Measurements from ENCODE around the gene MYBPC1.
"Not testable (repeated sequence)": the region's sequence is repeated elsewhere in the genome, so short reads cannot be mapped to it uniquely, and the experiment has no call there.

MYBPC1 gene

DNA sequence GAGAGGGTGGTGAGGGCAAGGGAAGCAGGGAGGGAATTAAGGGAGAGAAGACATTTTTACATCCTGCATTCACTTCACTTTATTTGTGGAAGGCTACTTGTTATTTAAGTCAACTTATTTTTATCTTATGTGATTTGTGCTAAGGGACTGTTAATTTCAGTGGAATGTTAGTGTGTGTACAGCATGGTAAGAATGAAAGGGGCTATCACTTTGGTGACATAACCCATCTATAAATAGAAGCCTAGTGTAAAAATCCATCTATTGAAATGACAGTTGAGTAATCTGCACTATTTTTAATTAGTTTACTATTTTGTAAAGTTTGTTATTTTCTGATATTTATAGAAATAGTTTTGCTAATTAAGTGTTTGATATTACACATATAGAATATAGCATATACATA, 85.9 kb downstream of the MYBPC1 start:
- TF ChIP-seq, protein P1, sequence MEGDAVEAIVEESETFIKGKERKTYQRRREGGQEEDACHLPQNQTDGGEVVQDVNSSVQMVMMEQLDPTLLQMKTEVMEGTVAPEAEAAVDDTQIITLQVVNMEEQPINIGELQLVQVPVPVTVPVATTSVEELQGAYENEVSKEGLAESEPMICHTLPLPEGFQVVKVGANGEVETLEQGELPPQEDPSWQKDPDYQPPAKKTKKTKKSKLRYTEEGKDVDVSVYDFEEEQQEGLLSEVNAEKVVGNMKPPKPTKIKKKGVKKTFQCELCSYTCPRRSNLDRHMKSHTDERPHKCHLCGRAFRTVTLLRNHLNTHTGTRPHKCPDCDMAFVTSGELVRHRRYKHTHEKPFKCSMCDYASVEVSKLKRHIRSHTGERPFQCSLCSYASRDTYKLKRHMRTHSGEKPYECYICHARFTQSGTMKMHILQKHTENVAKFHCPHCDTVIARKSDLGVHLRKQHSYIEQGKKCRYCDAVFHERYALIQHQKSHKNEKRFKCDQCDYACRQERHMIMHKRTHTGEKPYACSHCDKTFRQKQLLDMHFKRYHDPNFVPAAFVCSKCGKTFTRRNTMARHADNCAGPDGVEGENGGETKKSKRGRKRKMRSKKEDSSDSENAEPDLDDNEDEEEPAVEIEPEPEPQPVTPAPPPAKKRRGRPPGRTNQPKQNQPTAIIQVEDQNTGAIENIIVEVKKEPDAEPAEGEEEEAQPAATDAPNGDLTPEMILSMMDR (conservative IDR thresholded peaks at IDR 0.05; ENCODE audit: low read length): no peak
- TF ChIP-seq EZH2phosphoT487 (IDR thresholded peaks at IDR 0.05; ENCODE audit: borderline replicate concordance): no peak
- no peaks in the 10 kb centered on the region for H4K20me1 ChIP-seq (ENCODE audit: insufficient read depth, low read length, poor library complexity, severe bottlenecking)
- no peak overlapping the region for H3K4me2 ChIP-seq (ENCODE audit: low read depth, low read length, poor library complexity, severe bottlenecking)
- H3K79me2 ChIP-seq (ENCODE audit: insufficient read depth, low read length): no peaks in the 10 kb centered on the region
- no peaks in the 10 kb centered on the region for H3K4me1 ChIP-seq (ENCODE audit: insufficient read depth, low read length, poor library complexity, severe bottlenecking)
- H3K9ac ChIP-seq (ENCODE audit: low read depth, low read length, poor library complexity, severe bottlenecking): no peak overlapping the region
- H3K9me2 ChIP-seq (replicated peaks; ENCODE audit: low read depth, low read length): no peaks in the 10 kb centered on the region
- H3F3A ChIP-seq (ENCODE audit: low read depth): no peaks in the 10 kb centered on the region
- H3K9me3 ChIP-seq (ENCODE audit: insufficient read depth, low read depth, low read length): no peaks in the 10 kb centered on the region
- no peaks in the 10 kb centered on the region for H3K36me3 ChIP-seq (ENCODE audit: insufficient read depth, low read length)
- H3K4me3 ChIP-seq (ENCODE audit: low read length, poor library complexity, severe bottlenecking): no peak overlapping the region
- no peak overlapping the region for H2AFZ ChIP-seq (ENCODE audit: low read length)
- no peaks in the 10 kb centered on the region for H3K27me3 ChIP-seq (ENCODE audit: insufficient read depth, low read length, poor library complexity, severe bottlenecking)

DNA sequence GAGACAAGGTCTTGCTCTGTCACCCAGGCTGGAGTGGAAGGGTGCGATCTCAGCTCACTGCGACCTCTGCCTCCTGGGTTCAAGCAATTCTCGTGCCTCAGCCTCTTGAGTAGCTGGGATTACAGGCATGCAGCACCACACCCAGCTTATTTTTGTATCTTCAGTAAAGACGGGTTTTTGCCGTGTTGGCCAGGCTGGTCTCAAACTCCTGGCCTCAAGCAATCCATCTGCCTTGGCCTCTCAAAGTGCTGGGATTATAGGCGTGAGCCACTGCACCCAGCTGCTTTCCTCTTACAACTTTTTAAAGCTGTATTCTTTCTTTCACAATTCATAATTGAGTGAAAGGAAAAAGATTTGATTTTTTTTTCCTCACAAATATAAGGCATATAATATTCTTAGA, 86.9 kb downstream of the MYBPC1 start:
- not testable (repeated sequence) for H3K36me3 ChIP-seq (ENCODE audit: insufficient read depth, low read length); H3K9ac ChIP-seq (ENCODE audit: low read depth, low read length, poor library complexity, severe bottlenecking); H3K27me3 ChIP-seq (ENCODE audit: insufficient read depth, low read length, poor library complexity, severe bottlenecking); H3K4me1 ChIP-seq (ENCODE audit: insufficient read depth, low read length, poor library complexity, severe bottlenecking); H3K4me3 ChIP-seq (ENCODE audit: low read length, poor library complexity, severe bottlenecking); H2AFZ ChIP-seq (ENCODE audit: low read length); H3K9me3 ChIP-seq (ENCODE audit: insufficient read depth, low read depth, low read length); H4K20me1 ChIP-seq (ENCODE audit: insufficient read depth, low read length, poor library complexity, severe bottlenecking); H3K79me2 ChIP-seq (ENCODE audit: insufficient read depth, low read length); H3K9me2 ChIP-seq (replicated peaks; ENCODE audit: low read depth, low read length); H3K4me2 ChIP-seq (ENCODE audit: low read depth, low read length, poor library complexity, severe bottlenecking); H3F3A ChIP-seq (ENCODE audit: low read depth)

DNA sequence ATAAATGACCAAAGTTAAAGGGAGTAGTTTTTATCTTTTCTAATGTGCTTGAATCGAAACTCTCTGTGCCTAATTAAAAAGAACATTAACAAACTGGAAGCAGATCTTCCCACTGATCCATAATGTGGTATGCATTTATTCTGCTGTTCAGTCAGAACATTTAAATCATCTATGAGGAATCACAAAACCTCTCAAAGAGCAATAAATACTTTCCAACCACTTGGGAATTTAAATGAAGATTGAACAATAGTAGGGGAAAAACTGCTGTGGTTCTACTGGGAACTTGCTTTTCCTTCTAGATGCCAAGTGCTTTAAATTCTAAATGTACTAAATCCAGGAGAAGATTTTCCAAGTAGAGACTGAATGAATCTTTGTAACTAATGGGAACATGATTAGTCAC, 90.3 kb downstream of the MYBPC1 start:
- H3K9me3 ChIP-seq (ENCODE audit: insufficient read depth, low read depth, low read length): no peaks in the 10 kb centered on the region
- no peak overlapping the region for H3K4me2 ChIP-seq (ENCODE audit: low read depth, low read length, poor library complexity, severe bottlenecking)
- H3F3A ChIP-seq (ENCODE audit: low read depth): no peaks in the 10 kb centered on the region
- H3K79me2 ChIP-seq (ENCODE audit: insufficient read depth, low read length): no peaks in the 10 kb centered on the region
- H3K27me3 ChIP-seq (ENCODE audit: insufficient read depth, low read length, poor library complexity, severe bottlenecking): no peaks in the 10 kb centered on the region
- H3K4me1 ChIP-seq (ENCODE audit: insufficient read depth, low read length, poor library complexity, severe bottlenecking): no peaks in the 10 kb centered on the region
- no peaks in the 10 kb centered on the region for H4K20me1 ChIP-seq (ENCODE audit: insufficient read depth, low read length, poor library complexity, severe bottlenecking)
- TF ChIP-seq EZH2phosphoT487 (IDR thresholded peaks at IDR 0.05; ENCODE audit: borderline replicate concordance): no peak
- TF ChIP-seq, protein P1 (conservative IDR thresholded peaks at IDR 0.05; ENCODE audit: low read length): no peak
- H3K4me3 ChIP-seq (ENCODE audit: low read length, poor library complexity, severe bottlenecking): no peak overlapping the region
- no peaks in the 10 kb centered on the region for H3K9me2 ChIP-seq (replicated peaks; ENCODE audit: low read depth, low read length)
- H3K36me3 ChIP-seq (ENCODE audit: insufficient read depth, low read length): no peaks in the 10 kb centered on the region
- no peak overlapping the region for H3K9ac ChIP-seq (ENCODE audit: low read depth, low read length, poor library complexity, severe bottlenecking)
- H2AFZ ChIP-seq (ENCODE audit: low read length): no peak overlapping the region

DNA sequence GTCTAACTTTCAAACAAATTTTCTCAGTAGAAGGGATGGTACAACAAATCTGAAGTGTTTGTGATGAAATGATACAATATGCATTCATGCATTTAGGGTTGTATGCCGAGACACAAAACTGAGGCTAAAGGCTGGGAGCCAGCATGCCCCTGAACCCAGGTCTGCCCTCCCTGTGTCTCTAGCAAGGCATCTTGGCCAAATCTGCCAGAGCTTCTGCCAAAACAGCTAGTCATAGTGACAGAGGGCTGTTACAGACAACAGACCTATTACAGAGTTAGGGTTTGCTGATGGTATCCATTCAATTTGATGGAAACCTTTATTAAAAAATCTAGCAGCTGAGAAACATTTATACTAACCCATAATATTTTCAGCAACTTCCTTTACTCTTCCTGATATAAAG, 91.4 kb downstream of the MYBPC1 start:
- no peak overlapping the region for H3K4me2 ChIP-seq (ENCODE audit: low read depth, low read length, poor library complexity, severe bottlenecking)
- TF ChIP-seq, protein P1 (conservative IDR thresholded peaks at IDR 0.05; ENCODE audit: low read length): no peak
- TF ChIP-seq EZH2phosphoT487 (IDR thresholded peaks at IDR 0.05; ENCODE audit: borderline replicate concordance): no peak
- H3K36me3 ChIP-seq (ENCODE audit: insufficient read depth, low read length): no peaks in the 10 kb centered on the region
- H4K20me1 ChIP-seq (ENCODE audit: insufficient read depth, low read length, poor library complexity, severe bottlenecking): no peaks in the 10 kb centered on the region
- no peaks in the 10 kb centered on the region for H3K27me3 ChIP-seq (ENCODE audit: insufficient read depth, low read length, poor library complexity, severe bottlenecking)
- H3F3A ChIP-seq (ENCODE audit: low read depth): no peaks in the 10 kb centered on the region
- H3K9ac ChIP-seq (ENCODE audit: low read depth, low read length, poor library complexity, severe bottlenecking): no peak overlapping the region
- no peak overlapping the region for H3K4me3 ChIP-seq (ENCODE audit: low read length, poor library complexity, severe bottlenecking)
- H3K9me3 ChIP-seq (ENCODE audit: insufficient read depth, low read depth, low read length): no peaks in the 10 kb centered on the region
- no peaks in the 10 kb centered on the region for H3K9me2 ChIP-seq (replicated peaks; ENCODE audit: low read depth, low read length)
- H3K4me1 ChIP-seq (ENCODE audit: insufficient read depth, low read length, poor library complexity, severe bottlenecking): no peaks in the 10 kb centered on the region
- peak overlapping the region; percentile 40 for H2AFZ ChIP-seq (ENCODE audit: low read length)
- no peaks in the 10 kb centered on the region for H3K79me2 ChIP-seq (ENCODE audit: insufficient read depth, low read length)
